ENCODE measurements around the gene SMIM41.

DNA sequence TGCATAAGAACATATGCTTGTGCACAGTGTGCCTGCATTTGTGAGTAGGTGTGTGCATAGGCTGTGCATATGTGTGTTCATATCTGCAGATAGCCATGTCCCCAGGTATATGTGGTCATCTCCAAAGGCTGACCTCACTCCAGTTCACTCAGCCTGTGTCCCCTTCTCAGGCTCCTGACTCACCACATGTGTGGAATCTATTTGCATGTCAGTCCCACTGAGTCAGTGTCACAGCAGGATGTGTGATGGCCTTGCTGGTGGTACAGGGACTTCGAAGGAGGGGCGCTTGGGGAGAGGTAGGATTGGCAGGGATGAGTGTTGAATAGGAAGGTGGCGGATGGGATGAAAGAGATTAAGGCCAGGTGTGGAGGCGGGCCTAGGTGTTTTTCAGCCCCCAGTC, 76.8 kb downstream of the SMIM41 start:
- TF ChIP-seq, protein P1, sequence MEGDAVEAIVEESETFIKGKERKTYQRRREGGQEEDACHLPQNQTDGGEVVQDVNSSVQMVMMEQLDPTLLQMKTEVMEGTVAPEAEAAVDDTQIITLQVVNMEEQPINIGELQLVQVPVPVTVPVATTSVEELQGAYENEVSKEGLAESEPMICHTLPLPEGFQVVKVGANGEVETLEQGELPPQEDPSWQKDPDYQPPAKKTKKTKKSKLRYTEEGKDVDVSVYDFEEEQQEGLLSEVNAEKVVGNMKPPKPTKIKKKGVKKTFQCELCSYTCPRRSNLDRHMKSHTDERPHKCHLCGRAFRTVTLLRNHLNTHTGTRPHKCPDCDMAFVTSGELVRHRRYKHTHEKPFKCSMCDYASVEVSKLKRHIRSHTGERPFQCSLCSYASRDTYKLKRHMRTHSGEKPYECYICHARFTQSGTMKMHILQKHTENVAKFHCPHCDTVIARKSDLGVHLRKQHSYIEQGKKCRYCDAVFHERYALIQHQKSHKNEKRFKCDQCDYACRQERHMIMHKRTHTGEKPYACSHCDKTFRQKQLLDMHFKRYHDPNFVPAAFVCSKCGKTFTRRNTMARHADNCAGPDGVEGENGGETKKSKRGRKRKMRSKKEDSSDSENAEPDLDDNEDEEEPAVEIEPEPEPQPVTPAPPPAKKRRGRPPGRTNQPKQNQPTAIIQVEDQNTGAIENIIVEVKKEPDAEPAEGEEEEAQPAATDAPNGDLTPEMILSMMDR (IDR thresholded peaks at IDR 0.05; ENCODE audit: low read length), result no peak
- TF ChIP-seq EZH2 (optimal IDR thresholded peaks at IDR 0.05; ENCODE audit: low read depth, low read length) (no peak), EZH2phosphoT487 (IDR thresholded peaks at IDR 0.05; ENCODE audit: low read length) (no peak)
